B cell (primary cell): ENCODE data around the gene HACD2.

Source experiments
- CTCF ChIP-seq: fragments of 200-600 bp; IDR thresholded peaks from one replicate; pipeline ENCODE4 v1.8.0; 2022; ENCODE audit warnings: antibody characterized with exemption, mild to moderate bottlenecking
- EZH2 ChIP-seq: IDR thresholded peaks from 2 replicates; pipeline ENCODE4 v1.6.1; 2012; ENCODE audit warnings: borderline replicate concordance, low read depth, mild to moderate bottlenecking, moderate library complexity, low read length; ENCODE audit not compliant: insufficient read depth, poor library complexity, severe bottlenecking

GRCh38 chr3:123464211-123464610 is 120.6 kb downstream of the HACD2 start:
- TF ChIP-seq CTCF (no peak), EZH2 (no peak)
